Activated B cell treated with CpG ODN at 0.5 μM for 24 hours (primary cell): ENCODE results near the gene AKT1. TPM values are rescaled to one million over a fixed set of nuclear protein-coding genes. Genes with fewer than 3 reads are reported as not detected.

ENCODE experiments used
- ATAC-seq: fragments of 200-7000 bp; cut with Tn5 transposase; one replicate; pipeline ENCODE4 v1.10.0; 2021; ENCODE audit warnings: low read depth, mild to moderate bottlenecking, moderate library complexity
- CTCF ChIA-PET: fragments of 350-600 bp; sonication (Branson Sonifier 250); formaldehyde crosslinking; loops from one replicate; lab custom pipeline; 2021; ENCODE audit warnings: antibody characterized with exemption; lab: Charles Lee
- POLR2A ChIA-PET: fragments of 350-600 bp; sonication (Branson Sonifier 250); formaldehyde crosslinking; loops from one replicate; lab custom pipeline; 2021; ENCODE audit warnings: antibody characterized with exemption; lab: Charles Lee
- DNase-seq: peaks from one replicate; pipeline ENCODE4 v3.0.0; 2022
- H3K27ac Mint-ChIP-seq: one replicate; pipeline ENCODE4 v1.8.0; 2020; ENCODE audit warnings: mixed read lengths
- H3K27me3 Mint-ChIP-seq: one replicate; pipeline ENCODE4 v1.8.0; 2021; ENCODE audit warnings: mixed read lengths
- H3K36me3 Mint-ChIP-seq: one replicate; pipeline ENCODE4 v1.8.0; 2021; ENCODE audit warnings: low read depth, mixed read lengths
- H3K4me1 Mint-ChIP-seq: one replicate; pipeline ENCODE4 v1.8.0; 2021; ENCODE audit warnings: mixed read lengths
- H3K4me3 Mint-ChIP-seq: one replicate; pipeline ENCODE4 v1.8.0; 2020; ENCODE audit warnings: mild to moderate bottlenecking, mixed read lengths
- H3K9me3 Mint-ChIP-seq: one replicate; pipeline ENCODE4 v1.8.0; 2020; ENCODE audit warnings: mixed read lengths
- intact Hi-C: fragments of 100-400 bp; cut with micrococcal nuclease; formaldehyde crosslinking; loops from one replicate; pipeline ENCODE4 v1.15.1; 2024
- total RNA-seq: library from RNA; stranded (reverse); gene quantifications from 2 replicates; pipeline ENCODE4 v1.2.3, GENCODE V29; 2022
- TF ChIP-seq, protein P1 (sequence below): fragments of 200-600 bp; IDR thresholded peaks from one replicate; pipeline ENCODE4 v1.8.0; 2022; ENCODE audit warnings: antibody characterized with exemption, mild to moderate bottlenecking

Gene AKT1
- total RNA-seq, 1 donor from 2014 or later: 80.8 TPM

- Mint-ChIP-seq H3K27me3 (no peaks in the 10 kb centered on the region), H3K4me1 (peaks cover 39% of the 10 kb centered on the region), H3K4me3 (peak overlapping the region; percentile 85), H3K9me3 (no peaks in the 10 kb centered on the region), H3K36me3 (peaks cover 1% of the 10 kb centered on the region), H3K27ac (peak overlapping the region; percentile 68)
- no peak for ATAC-seq
- intact Hi-C loops: loop anchor here (2.0 kb wide), 3 partner anchors 25 to 49 kb away; partner anchors contain the start of gene SIVA1
- TF ChIP-seq, protein P1, sequence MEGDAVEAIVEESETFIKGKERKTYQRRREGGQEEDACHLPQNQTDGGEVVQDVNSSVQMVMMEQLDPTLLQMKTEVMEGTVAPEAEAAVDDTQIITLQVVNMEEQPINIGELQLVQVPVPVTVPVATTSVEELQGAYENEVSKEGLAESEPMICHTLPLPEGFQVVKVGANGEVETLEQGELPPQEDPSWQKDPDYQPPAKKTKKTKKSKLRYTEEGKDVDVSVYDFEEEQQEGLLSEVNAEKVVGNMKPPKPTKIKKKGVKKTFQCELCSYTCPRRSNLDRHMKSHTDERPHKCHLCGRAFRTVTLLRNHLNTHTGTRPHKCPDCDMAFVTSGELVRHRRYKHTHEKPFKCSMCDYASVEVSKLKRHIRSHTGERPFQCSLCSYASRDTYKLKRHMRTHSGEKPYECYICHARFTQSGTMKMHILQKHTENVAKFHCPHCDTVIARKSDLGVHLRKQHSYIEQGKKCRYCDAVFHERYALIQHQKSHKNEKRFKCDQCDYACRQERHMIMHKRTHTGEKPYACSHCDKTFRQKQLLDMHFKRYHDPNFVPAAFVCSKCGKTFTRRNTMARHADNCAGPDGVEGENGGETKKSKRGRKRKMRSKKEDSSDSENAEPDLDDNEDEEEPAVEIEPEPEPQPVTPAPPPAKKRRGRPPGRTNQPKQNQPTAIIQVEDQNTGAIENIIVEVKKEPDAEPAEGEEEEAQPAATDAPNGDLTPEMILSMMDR: no peak
- ChIA-PET CTCF (no interaction called here), POLR2A (interaction anchor here (1.9 kb wide), 1 partner anchor 49 kb away, joined by 8 read pairs; the partner anchor contains the start of gene SIVA1)
- DNase-seq: no peak
Observed at GRCh38 chr14:104801520-104802393, 6.2 kb upstream of the AKT1 start.

GRCh38 chr14:104800771-104801519, 5.4 kb upstream of the AKT1 start, which contains the start of gene ZBTB42:
Gene ZBTB42, plus strand, starts transcription at chr14:104801101. Its CDS starts 97 bp downstream, at chr14:104801198.
- TF ChIP-seq, protein P1: no peak
- Mint-ChIP-seq H3K4me1 (peaks cover 46% of the 10 kb centered on the region), H3K4me3 (peak within 1 kb of the TSS; percentile 85), H3K9me3 (no peaks in the 10 kb centered on the region), H3K27me3 (no peaks in the 10 kb centered on the region), H3K27ac (peak within 1 kb of the TSS; percentile 87), H3K36me3 (peaks cover 1% of the 10 kb centered on the region)
- ATAC-seq: no peak
- intact Hi-C loops: loop anchor here (2.0 kb wide), 3 partner anchors 26 to 48 kb away; partner anchors contain the start of gene SIVA1
- ChIA-PET POLR2A (interaction anchor here (0.6 to 1.9 kb wide), 3 partner anchors 12 to 48 kb away, joined by 3 to 8 read pairs (median 5); partner anchors contain the start of gene SIVA1), CTCF (interaction anchor here (0.7 to 1.3 kb wide), 2 partner anchors 25 to 32 kb away, joined by 3 to 4 read pairs; no protein-coding TSS in a partner anchor)
- DNase-seq: no peak

DNA sequence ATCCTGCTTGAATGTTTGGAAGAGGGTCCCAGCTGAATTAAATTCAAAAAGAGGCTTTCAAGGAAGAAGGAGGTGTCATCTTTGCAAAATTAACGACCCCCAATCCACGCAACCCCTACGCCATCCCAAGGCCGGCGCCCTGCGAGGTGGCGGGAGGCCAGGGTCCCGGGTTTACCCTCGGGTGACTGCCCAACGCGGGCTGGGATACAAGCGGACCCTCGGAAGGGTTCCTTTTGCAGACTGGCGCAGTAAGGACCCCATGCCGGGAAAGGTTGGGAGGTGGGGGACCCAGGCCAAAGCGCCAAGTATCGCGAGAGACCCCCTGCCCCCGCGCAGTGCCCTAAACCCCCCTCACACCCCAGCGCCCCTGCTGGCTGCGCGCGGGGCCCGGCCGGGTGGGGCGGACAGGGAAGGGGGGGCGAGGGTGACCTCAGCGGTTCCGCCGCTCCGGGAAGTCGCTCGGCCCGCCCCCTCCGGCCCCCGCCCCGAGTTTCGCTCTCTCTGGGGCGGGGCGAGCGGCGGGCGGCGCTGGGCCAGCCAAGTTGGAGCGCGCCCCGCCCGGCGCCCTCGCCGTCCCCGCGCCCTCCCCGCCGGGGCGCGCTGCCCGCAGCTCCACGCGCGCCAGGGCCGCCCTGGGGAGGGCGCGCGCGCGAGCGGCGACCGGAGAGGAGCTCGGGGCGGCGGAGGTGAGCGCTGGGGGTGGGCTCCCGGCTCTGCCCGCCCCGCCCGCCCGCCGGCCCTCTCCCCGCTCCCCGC, 4.6 kb upstream of the AKT1 start:
- H3K27ac Mint-ChIP-seq: peak overlapping the region; percentile 87
- intact Hi-C loops: loop anchor here (2.0 kb wide), 3 partner anchors 27 to 47 kb away; partner anchors contain the start of gene SIVA1

DNA sequence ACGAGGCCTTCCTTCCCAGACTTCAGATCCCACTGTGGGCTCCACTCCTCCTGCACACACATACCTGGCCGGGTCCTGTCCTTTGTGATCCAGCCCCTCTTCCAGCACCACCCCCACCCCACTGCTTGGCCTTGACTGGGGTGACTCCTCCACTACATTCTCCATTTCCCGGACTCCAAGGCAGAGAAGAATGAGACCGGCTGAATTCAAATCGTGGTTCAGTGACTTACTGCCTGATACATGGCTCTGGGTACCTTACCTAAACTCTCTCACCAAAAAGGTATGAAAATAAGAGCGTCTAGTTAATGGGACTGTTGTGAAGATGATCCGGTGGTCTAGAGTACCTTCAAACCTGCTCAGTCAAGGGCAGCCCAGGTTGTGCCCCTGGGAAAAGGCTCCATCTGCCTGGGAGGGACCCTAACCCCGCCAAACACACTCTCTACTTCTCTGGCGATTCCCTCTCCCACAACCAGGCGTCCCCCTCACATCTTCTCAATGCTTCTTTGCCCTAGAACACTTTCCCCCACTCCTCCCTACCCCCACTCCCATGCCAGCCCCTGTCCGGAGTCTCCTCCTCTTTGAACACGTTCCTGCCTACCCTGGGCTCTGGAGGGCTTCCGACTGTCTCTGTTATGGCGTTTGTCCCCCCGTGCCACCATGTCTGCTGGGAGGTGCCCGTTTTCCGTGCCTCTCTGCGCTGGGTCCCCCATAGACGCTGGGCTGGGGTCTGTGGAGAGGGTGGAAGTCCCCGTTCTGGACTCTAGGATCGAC, 3.9 kb upstream of the AKT1 start:
- CTCF ChIA-PET: no interaction called here
- Mint-ChIP-seq H3K4me1 (peaks cover 50% of the 10 kb centered on the region), H3K9me3 (no peaks in the 10 kb centered on the region), H3K36me3 (peaks cover 1% of the 10 kb centered on the region), H3K4me3 (peak overlapping the region; percentile 73), H3K27me3 (no peaks in the 10 kb centered on the region), H3K27ac (peak overlapping the region; percentile 87)
- TF ChIP-seq, protein P1: no peak
- ATAC-seq (no peak), DNase-seq (no peak)
- POLR2A ChIA-PET: no interaction called here
- intact Hi-C loops: loop anchor here (2.0 kb wide), 3 partner anchors 27 to 47 kb away; partner anchors contain the start of gene SIVA1

More for the DNA sequence above, 4.6 kb upstream of the AKT1 start:
- Mint-ChIP-seq H3K9me3 (no peaks in the 10 kb centered on the region), H3K4me1 (peaks cover 47% of the 10 kb centered on the region), H3K27me3 (no peaks in the 10 kb centered on the region), H3K36me3 (peaks cover 1% of the 10 kb centered on the region), H3K4me3 (peak overlapping the region; percentile 73)
- DNase-seq: peak; percentile 78
- TF ChIP-seq, protein P1: no peak
- CTCF ChIA-PET: interaction anchor here (1.3 kb wide), 1 partner anchor 26 kb away, joined by 4 read pairs; no protein-coding TSS in a partner anchor
- peak; percentile 76 for ATAC-seq
- POLR2A ChIA-PET: interaction anchor here (0.5 to 1.9 kb wide), 3 partner anchors 13 to 48 kb away, joined by 3 to 8 read pairs (median 5); partner anchors contain the start of gene SIVA1
